HCT116 (cell line): ENCODE results near the gene PHF2.

ENCODE experiments used
- ATF3 ChIP-seq: IDR thresholded peaks from 2 replicates; pipeline ENCODE4 v1.6.1; 2012
- CTCF ChIP-seq, 3 experiments: fragments of 200-600 bp in 1 of 3; sonication (generic) in 1 of 3; IDR thresholded peaks in 2 of 3; conservative IDR thresholded peaks in 1 of 3; 2 replicates each; pipeline ENCODE4 v1.5.1; 2012 to 2017; ENCODE audit warnings: low read depth in 2 of 3, low read length in 2 of 3, antibody characterized with exemption in 1 of 3, borderline replicate concordance in 1 of 3, control low read depth in 1 of 3, mild to moderate bottlenecking in 1 of 3, mixed read lengths in 1 of 3, mixed run types in 1 of 3, moderate library complexity in 1 of 3; ENCODE audit not compliant: insufficient read depth in 1 of 3
- ELF1 ChIP-seq: IDR thresholded peaks from 2 replicates; pipeline ENCODE4 v1.6.1; 2012; ENCODE audit warnings: low read depth, borderline replicate concordance
- EZH2 ChIP-seq: fragments of 200-600 bp; sonication (generic); IDR thresholded peaks from 2 replicates; pipeline ENCODE4 v1.6.1; 2017; ENCODE audit warnings: antibody characterized with exemption, mixed run types
- FOSL1 ChIP-seq: IDR thresholded peaks from 2 replicates; pipeline ENCODE4 v1.6.1; 2012; ENCODE audit warnings: low read depth
- JUND ChIP-seq: IDR thresholded peaks from 2 replicates; pipeline ENCODE4 v1.6.1; 2012
- MAX ChIP-seq: IDR thresholded peaks from 2 replicates; pipeline ENCODE4 v1.6.1; 2012
- POLR2A ChIP-seq: IDR thresholded peaks from 2 replicates; pipeline ENCODE4 v1.7.0; 2011; ENCODE audit warnings: borderline replicate concordance; ENCODE audit not compliant: insufficient read depth, insufficient read length; ENCODE audit errors: extremely low read depth
- POLR2AphosphoS5 ChIP-seq: IDR thresholded peaks from 2 replicates; pipeline ENCODE4 v1.6.1; 2011; ENCODE audit warnings: mild to moderate bottlenecking, low read depth, low read length, moderate library complexity
- RAD21 ChIP-seq: IDR thresholded peaks from 2 replicates; pipeline ENCODE4 v1.6.1; 2012; ENCODE audit warnings: low read depth, mild to moderate bottlenecking
- REST ChIP-seq: IDR thresholded peaks from 2 replicates; pipeline ENCODE4 v1.6.1; 2012; ENCODE audit warnings: low read depth
- SRF ChIP-seq: IDR thresholded peaks from 2 replicates; pipeline ENCODE4 v1.6.1; 2012; ENCODE audit warnings: low read depth
- ZBTB33 ChIP-seq: IDR thresholded peaks from 2 replicates; pipeline ENCODE4 v1.6.1; 2011; ENCODE audit warnings: mild to moderate bottlenecking, low read length, moderate library complexity; ENCODE audit not compliant: insufficient replicate concordance; ENCODE audit errors: extremely low read depth
- ZNF274 ChIP-seq: fragments of 200-500 bp; sonication (Bioruptor generic); IDR thresholded peaks from 2 replicates; pipeline ENCODE4 v1.6.1; 2014; ENCODE audit warnings: mild to moderate bottlenecking, low read depth, low read length, inconsistent platforms

- TF ChIP-seq CTCF (IDR thresholded peaks at IDR 0.05 in 2 of 3, conservative IDR thresholded peaks at IDR 0.05 in 1 of 3; ENCODE audit: borderline replicate concordance in 1 of 3, insufficient read depth in 1 of 3, low read depth in 2 of 3, low read length in 2 of 3) (no peak), ZBTB33 (no peak), POLR2A (no peak), REST (no peak), ZNF274 (no peak), MAX (no peak), POLR2AphosphoS5 (no peak), RAD21 (no peak), ATF3 (no peak), JUND (no peak), FOSL1 (no peak), EZH2 (no peak), ELF1 (no peak), SRF (no peak)
These were observed 40.9 kb downstream of the PHF2 start for GRCh38 chr9:93617273-93617672.
